NCI-H82 treated with DMSO at 0.1 percent for 48 hours (cell line): ENCODE results near the gene CD24.
"Not testable (repeated sequence)": the region's sequence is repeated elsewhere in the genome, so short reads cannot be mapped to it uniquely, and the experiment has no call there.

Experiments
- DNase-seq: peaks from one replicate; lab custom pipeline; 2025; ENCODE audit not compliant: unreplicated experiment; lab: John Stamatoyannopoulos, UW

Gene CD24

DNA sequence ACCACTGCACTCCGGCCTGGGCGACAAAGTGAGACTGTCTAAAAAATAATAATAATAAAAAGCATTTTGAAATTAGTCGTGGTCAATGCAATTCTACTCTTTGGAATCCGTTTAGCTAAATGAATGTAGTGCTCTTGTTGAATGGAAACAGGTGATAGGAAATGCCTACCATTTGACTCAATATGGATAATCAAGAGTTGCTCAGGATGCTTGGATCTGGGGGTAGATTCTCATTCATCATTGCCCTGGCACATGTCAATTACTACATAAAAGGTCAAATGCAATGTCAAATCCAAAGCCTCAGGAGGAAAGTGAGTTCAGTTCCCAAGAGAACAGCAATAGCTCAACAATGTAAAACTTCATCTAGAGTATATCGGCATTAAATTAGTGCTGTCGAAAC lies 3.8 kb downstream of the CD24 start:
- DNase-seq = not testable (repeated sequence)

DNA sequence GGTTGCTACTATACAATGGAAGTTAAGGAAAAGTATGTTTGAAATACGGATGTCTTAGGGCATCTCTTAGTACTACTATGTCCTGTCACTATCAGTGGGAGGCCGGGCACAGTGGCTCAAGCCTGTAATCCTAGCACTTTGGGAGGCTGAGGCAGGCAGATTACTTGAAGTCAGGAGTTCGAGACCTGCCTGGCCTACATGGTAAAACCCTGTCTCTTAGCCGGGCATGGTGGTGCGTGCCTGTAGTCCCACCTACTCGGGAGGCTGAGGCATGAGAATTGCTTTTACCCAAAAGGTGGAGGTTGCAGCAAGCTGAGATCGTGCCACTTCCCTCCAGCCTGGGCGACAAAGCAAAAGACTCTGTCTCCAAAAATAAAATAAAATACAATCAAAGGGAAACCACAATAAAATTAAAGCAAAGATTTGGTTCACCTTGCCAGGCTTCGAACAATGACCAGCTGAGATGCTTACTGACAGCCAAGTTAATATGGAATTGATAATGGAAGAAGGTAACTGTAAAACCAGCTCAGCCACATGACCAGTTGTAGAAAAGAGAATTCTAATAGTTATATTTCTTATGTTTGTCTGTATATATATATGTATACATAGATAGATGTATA lies 6.5 kb downstream of the CD24 start:
- DNase-seq = no peak

DNA sequence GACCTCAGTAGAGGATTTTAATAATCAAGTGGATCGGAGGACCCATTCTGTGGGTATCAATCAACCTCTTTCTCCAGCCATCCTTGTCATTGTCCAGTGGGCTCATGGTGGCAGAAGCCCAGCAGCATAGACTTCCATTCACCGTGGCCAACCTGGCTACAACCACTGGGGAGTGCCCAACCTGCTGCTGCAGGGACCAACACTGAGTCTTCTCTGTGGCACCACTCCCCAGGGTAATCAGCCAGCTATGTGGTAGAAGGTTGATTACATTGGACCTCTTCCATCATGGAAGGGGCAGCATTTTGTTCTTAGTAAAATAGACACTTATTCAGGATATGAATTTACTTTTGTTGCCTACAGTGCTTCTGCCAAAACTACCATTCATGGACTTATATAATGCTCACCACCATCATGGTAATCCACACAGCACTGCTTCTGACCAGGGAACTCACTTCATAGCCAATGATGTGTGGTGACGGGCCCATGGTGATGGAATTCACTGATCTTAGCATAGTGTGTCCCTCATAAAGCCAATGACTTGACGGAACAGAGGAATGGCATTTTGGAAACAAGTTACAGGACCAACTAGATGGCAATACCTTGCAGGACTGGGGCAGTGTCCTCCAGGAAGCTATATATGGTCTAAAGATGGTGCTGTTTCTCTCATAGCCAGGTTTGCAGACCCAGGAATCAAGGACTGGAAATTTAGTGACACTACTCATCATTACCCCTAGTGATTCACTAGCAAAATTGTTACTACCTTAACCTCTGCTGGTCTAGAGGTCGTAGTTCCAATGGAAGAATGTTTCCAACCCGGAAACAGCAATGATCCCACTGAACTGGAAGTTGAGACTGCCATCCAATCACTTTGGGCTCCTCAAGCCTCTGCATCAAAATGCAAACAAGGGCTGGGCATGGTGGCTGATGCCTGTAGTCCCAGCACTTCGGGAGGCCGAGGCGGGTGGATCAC lies 7.6 kb downstream of the CD24 start:
- no peak for DNase-seq

DNA sequence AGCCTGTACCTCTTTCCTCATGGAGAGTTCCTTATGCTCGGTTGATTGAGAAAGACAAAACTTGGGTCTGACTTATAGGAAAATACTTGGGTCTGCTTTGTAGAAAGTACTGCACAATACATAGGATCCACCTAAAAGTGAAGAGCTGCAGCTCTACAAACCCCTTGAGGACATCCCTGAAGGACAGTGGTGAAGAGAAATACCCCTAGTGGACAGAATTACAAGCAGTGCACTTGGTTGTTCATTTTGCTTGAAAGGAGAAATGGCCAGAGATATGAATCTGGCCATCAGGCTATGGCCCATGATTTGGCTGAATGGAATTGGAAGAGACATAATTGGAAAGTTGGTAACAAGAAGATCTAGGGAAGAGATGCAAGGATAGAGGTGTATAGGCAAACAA lies 8.3 kb downstream of the CD24 start:
- no peak for DNase-seq

DNA sequence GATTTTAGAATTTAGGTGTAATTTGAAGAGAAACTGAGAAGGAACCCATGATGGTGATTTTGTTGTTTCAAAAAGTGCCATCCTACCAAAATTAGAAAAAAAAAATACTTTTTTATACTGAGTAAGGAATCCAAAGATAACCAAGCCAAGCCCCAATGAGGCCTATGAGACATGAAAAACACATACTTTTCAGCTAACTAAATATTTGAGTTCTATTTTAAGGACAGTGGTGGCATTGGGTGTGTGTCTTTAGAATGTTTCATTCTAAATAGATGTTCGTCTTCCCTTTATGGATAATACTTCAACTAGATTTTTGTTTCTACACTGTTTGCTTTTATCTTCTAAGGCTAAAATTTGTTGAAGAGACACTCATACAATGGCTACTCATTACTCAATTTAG lies 9.6 kb downstream of the CD24 start:
- no peak for DNase-seq

DNA sequence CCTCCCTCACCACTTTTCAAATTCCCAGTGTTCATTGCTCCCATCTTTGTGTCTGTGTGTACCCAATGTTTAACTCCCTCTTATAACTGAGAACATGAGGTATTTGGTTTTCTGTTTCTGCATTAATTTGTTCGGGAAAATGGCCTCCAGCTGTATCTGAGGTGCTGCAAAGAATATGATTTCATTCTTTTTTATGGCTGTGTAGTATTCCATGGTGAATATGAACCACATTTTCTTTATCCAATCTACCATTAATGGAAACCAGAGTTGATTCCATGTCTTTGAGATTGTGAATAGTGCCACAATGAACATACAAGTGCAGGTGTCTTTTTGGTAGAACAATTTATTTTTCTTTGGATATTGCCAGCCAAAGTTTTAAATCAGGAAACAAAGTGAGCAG lies 10.4 kb downstream of the CD24 start:
- no peak for DNase-seq

DNA sequence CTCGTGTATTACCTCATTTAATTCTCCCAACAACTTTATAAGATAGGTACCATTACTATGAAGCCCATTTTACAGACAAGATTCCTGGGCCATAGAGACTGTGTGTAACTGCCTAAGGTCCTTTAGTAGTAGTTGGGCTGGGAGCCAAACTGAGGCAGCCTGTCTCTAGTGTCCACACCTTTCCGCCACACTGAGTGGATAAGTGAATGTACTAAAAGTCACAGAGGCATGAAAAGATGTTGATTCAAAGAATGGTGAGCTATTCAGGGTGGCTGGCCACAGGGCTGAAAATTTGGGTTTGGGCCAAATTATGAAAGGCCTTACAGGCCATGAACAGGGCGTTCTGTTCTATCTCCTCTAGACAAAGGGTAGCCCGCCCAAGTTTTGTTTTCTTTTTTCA lies 11.0 kb downstream of the CD24 start:
- DNase-seq = no peak

DNA sequence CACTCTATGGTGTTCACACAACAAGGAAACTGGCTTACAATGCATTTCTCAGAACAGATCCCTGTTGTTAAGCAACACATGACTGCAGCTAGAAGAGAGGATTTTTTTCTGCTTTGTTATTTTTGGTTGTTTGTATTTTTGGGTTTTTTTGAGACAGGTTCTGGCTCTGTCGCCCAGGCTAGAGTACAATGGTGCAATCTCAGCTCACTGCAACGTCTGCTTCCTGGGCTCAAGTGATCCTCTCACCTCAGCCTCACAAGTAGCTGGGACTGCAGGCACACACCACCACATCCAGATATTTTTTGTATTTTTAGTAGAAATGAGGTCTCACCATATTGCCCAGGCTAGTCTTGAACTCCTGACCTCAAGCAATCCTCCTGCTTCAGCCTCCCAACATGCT lies 12.7 kb downstream of the CD24 start:
- DNase-seq = no peak

DNA sequence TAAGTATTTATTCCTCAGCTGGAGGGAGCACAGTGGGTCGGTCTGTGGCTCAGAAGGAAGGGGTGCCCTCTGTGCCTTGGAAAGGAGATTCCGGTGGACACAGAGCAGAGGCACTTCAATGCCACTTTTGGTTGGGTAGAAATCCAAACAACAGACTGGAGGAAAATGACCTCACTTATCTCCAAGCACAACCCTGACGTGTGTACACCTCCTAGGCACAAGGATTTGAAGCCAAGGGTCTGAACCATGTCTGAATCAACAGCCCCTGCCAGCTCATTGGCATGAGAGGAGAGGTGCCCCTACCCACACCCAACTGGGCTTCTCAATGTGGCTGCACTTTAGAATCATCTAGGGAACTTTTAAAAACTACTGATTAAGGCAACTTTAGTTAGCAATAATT lies 13.4 kb downstream of the CD24 start:
- DNase-seq = no peak

DNA sequence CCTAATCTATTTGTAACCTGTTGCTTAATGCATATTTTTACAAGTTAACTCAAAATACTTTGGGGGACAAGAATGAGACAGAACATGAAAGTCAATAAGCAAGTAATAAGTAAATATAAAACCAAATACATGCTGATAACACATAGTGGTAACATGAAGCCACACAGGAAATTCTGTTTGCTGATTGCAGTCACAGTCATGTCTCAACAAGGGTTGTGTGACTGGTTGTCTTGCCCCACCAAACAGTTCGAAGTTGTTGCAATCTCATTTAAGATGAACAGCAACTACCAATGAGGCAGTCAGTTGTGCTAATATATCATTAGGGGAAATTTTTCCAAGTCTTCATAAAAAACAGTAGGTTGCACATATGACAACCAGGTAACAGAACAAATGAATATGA lies 14.5 kb downstream of the CD24 start:
- DNase-seq = no peak

DNA sequence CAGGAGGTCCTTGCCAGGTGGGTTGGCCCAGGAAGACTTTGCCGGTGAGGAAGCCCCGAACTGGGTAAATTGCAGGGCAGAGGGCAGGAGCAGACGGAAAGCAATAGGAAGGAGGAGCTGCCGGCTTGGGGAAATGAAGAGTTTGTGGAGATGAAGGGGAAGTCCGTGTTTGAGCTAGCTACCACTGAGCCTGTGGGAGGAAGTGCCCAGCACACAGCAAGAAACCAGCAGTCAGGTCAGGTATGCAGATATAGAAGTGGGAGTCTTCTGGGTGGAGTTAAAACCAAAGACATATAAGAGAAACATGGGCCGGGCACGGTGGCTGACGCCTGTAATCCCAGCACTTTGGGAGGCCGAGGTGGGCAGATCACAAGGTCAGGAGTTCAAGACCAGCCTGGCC lies 34.7 kb downstream of the CD24 start:
- DNase-seq = no peak

DNA sequence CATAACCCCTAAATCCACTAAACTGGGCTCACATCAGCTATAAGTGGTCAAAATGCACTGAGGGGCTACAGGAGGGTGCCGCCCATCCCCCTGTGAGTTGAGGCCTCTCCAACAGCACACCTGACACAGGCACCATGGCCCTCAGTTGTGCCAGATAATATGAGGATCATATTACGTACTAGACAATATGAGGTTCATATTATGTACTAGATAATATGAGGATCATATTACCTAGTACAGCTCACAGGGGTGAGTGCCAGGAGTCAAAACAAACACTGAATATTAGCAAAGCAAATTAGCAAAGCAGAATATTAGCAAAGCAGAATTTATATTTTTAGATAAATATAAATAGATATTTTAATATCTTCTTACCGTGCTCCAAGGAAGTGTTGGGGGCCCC lies 35.3 kb downstream of the CD24 start:
- DNase-seq = no peak

DNA sequence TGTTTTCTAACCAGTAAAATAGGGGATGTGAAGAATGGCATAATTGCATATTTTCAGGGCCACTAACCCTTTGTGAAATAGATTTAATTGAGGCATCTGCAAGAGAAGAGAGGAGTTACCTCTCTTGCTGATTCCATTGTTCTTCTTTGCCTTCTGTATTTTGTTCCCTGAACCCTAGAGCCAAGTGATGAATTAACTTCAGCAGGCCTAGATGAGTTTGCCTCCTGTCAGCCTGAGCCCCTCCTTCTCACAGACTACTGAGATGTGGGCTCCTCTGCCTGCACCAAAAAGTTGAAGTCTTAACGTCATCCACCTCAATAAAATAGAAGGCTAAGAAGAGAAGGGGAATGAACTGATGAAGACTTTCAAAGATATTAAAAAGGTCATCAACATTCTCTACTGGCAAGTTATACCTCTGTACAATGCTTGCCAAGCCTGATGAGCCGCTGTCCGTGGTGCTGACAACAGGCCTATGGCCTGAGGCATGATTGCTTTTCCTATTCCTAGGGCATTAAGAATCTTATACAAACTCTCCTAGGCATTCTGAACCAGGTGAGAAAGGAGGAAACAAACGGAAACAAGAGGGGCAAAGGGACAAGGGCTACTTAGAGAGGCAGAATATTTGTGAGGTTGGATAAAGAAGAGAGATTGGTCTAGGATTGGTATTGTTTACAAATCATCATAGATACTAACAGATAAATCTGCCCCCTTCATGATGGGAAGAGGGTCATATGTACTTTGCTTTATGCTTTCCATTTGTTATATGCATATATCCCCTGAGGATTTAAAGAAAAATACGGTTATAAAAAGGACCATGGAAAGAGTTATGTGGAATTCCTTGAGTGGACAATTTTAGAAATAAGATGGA lies 46.8 kb downstream of the CD24 start:
- DNase-seq = no peak

DNA sequence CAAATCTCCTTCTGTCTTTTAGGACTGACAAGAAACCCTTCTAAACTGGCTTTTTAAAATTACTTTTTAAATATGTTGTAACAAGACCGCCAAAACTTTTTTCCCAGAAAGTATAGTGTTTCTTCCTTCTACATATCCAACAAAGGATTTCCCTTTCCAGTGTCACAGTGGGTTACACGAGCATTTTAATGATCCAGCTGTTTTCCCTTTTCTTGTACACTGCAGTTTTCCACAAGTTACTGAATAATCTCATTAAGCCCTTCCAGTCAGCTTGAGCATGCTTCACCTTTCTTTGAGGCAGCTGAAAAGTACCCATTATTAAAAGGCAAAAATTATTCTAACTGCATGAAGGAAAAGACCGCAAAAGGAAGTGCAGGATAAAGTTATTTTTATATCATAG lies 48.6 kb downstream of the CD24 start:
- no peak for DNase-seq

DNA sequence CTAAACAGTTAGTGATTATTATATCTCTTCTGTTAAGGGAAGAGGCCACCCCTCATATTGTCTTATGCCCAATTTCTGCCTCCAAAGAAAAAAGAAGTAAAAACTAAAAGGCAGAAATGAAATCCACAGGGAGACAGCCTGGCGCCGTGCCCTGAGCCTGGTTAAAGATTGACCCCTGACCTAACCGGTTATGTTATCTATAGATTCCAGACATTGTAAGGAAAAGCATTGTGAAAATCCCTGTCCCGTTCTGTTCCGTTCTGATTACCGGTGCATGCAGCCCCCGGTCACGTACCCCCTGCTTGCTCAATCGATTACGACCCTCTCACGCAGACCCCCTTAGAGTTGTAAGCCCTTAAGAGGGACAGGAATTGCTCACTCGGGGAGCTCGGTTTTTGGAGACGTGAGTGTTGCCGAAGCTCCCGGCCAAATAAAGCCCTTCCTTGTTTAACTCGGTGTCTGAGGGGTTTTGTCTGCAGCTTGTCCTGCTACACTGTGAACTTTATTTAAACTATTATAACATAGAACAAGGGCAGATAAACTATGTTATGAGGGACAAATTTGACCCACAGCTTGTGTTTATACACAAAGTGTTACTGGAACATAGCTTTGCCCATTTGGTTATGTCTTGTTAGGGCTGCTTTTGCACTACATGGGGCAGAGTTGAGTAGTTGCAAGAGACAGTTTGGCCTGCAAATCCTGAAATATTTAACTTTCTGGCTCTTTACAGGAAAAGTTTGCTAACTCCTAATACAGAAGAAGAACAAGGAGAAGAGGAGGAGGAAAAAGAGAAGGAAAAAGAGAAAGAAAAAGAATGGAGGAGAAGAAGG lies 49.6 kb downstream of the CD24 start:
- no peak for DNase-seq

DNA sequence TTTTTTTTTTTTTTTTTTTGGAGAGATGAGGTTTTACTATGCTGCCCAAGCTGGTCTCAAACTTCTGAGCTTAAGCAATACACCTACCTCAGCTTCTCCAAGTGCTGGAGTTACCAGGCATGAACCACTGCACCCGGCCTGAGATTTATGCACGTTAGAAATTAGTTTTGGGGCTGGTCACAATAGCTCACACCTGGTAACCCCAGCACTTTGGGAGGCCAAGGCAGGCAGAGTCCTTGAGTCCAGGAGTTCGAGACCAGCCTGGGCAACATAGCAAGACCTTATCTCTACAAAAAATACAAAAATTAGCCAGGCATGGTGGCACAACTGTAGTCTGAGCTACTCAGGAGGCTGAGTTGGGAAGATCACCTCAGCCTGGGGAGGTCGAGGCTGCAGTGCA lies 51.9 kb downstream of the CD24 start:
- no peak for DNase-seq
